SU-DHL-6 (cell line): ENCODE results near the gene UVSSA.

Source experiments
- H2AFZ ChIP-seq: fragments of 200-600 bp; sonication (generic); 2 replicates; pipeline ENCODE4 v1.6.1; 2014; ENCODE audit warnings: low read depth, mild to moderate bottlenecking, moderate library complexity, mixed read lengths, antibody characterized with exemption, low read length; ENCODE audit not compliant: severe bottlenecking
- H3F3A ChIP-seq: fragments of 200-600 bp; shearing (Covaris generic); 2 replicates; pipeline ENCODE4 v1.6.0; 2016; ENCODE audit warnings: antibody characterized with exemption, mild to moderate bottlenecking; ENCODE audit not compliant: insufficient read depth
- H3K27ac ChIP-seq: fragments of 200-600 bp; sonication (generic); 2 replicates; pipeline ENCODE4 v1.5.1; 2016; ENCODE audit warnings: low read depth, mild to moderate bottlenecking, low read length, moderate library complexity, mixed read lengths
- H3K27me3 ChIP-seq: fragments of 200-600 bp; sonication (generic), shearing (Covaris generic); 2 replicates; pipeline ENCODE4 v1.6.0; 2014; ENCODE audit warnings: mild to moderate bottlenecking, low read length
- H3K36me3 ChIP-seq: fragments of 200-600 bp; sonication (generic); 2 replicates; pipeline ENCODE4 v1.6.1; 2014; ENCODE audit warnings: mild to moderate bottlenecking, low read length, mixed read lengths
- H3K4me2 ChIP-seq: fragments of 300-600, 200-600 bp; shearing (Covaris generic), sonication (generic); 2 replicates; pipeline ENCODE4 v1.6.0; 2014; ENCODE audit warnings: low read length, low read depth, mild to moderate bottlenecking; ENCODE audit not compliant: poor library complexity, severe bottlenecking
- H3K4me3 ChIP-seq: fragments of 200-600 bp; sonication (generic); 2 replicates; pipeline ENCODE4 v1.5.1; 2014; ENCODE audit warnings: antibody characterized with exemption, low read length, mild to moderate bottlenecking, mixed read lengths; ENCODE audit not compliant: insufficient read depth, poor library complexity, severe bottlenecking
- H3K79me2 ChIP-seq: fragments of 200-600 bp; sonication (generic); 2 replicates; pipeline ENCODE4 v1.6.1; 2014; ENCODE audit warnings: mild to moderate bottlenecking, low read length, moderate library complexity; ENCODE audit not compliant: insufficient read depth
- H3K9ac ChIP-seq: fragments of 200-600 bp; sonication (generic); 2 replicates; pipeline ENCODE4 v1.7.0; 2014; ENCODE audit warnings: mild to moderate bottlenecking, low read length
- H3K9me2 ChIP-seq: fragments of 200-600 bp; sonication (generic); replicated peaks from 2 replicates; pipeline ENCODE4 v1.6.1; 2014; ENCODE audit warnings: low read length; ENCODE audit not compliant: insufficient read depth
- H3K9me3 ChIP-seq: fragments of 200-600 bp; sonication (generic); 2 replicates; pipeline ENCODE4 v1.6.1; 2014; ENCODE audit warnings: low read length, mixed read lengths; ENCODE audit not compliant: insufficient read depth
- H4K20me1 ChIP-seq: fragments of 200-600 bp; sonication (generic); 2 replicates; pipeline ENCODE4 v1.6.1; 2014; ENCODE audit warnings: low read depth, mild to moderate bottlenecking, antibody characterized with exemption, low read length, moderate library complexity, mixed read lengths
- CTCF ChIP-seq: fragments of 200-600 bp; sonication (generic); IDR thresholded peaks from one replicate; pipeline ENCODE4 v1.5.1; 2017; ENCODE audit warnings: antibody characterized with exemption, mild to moderate bottlenecking, low read length, moderate library complexity; ENCODE audit not compliant: insufficient read depth, poor library complexity, severe bottlenecking
- EZH2phosphoT487 ChIP-seq: fragments of 200-600 bp; sonication (generic), shearing (Covaris generic); conservative IDR thresholded peaks from 2 replicates; pipeline ENCODE4 v1.6.1; 2018; ENCODE audit warnings: mild to moderate bottlenecking, antibody characterized with exemption, low read length, moderate library complexity, mixed read lengths

Gene UVSSA

GRCh38 chr4:1373892-1374705 is 27.1 kb downstream of the UVSSA start:
- no peaks in the 10 kb centered on the region for H3K36me3 ChIP-seq
- no peaks in the 10 kb centered on the region for H3K9me3 ChIP-seq
- H4K20me1 ChIP-seq = no peaks in the 10 kb centered on the region
- H3K9ac ChIP-seq = no peak overlapping the region
- H3K9me2 ChIP-seq = no peaks in the 10 kb centered on the region
- H3K79me2 ChIP-seq = no peaks in the 10 kb centered on the region
- no peak for TF ChIP-seq CTCF
- TF ChIP-seq EZH2phosphoT487 = no peak
- H2AFZ ChIP-seq = no peak overlapping the region
- H3F3A ChIP-seq = no peaks in the 10 kb centered on the region
- H3K4me2 ChIP-seq = no peak overlapping the region
- no peak overlapping the region for H3K27ac ChIP-seq
- H3K4me3 ChIP-seq = no peak overlapping the region
- no peaks in the 10 kb centered on the region for H3K27me3 ChIP-seq

GRCh38 chr4:1374706-1375045 is 27.7 kb downstream of the UVSSA start:
- no peaks in the 10 kb centered on the region for H3K79me2 ChIP-seq
- no peak overlapping the region for H3K4me2 ChIP-seq
- H3K9me2 ChIP-seq = no peaks in the 10 kb centered on the region
- H3K27me3 ChIP-seq = no peaks in the 10 kb centered on the region
- no peak overlapping the region for H3K4me3 ChIP-seq
- H3F3A ChIP-seq = no peaks in the 10 kb centered on the region
- H3K9me3 ChIP-seq = no peaks in the 10 kb centered on the region
- H3K27ac ChIP-seq = no peak overlapping the region
- H2AFZ ChIP-seq = no peak overlapping the region
- TF ChIP-seq CTCF = no peak
- TF ChIP-seq EZH2phosphoT487 = no peak
- H4K20me1 ChIP-seq = no peaks in the 10 kb centered on the region
- no peaks in the 10 kb centered on the region for H3K36me3 ChIP-seq
- no peak overlapping the region for H3K9ac ChIP-seq

- H4K20me1 ChIP-seq = no peaks in the 10 kb centered on the region
- no peak overlapping the region for H3K4me3 ChIP-seq
- H3K27me3 ChIP-seq = no peaks in the 10 kb centered on the region
- H3K79me2 ChIP-seq = no peaks in the 10 kb centered on the region
- no peak overlapping the region for H3K27ac ChIP-seq
- no peak overlapping the region for H2AFZ ChIP-seq
- H3K36me3 ChIP-seq = no peaks in the 10 kb centered on the region
- no peak for TF ChIP-seq EZH2phosphoT487
- H3K9me3 ChIP-seq = no peaks in the 10 kb centered on the region
- no peak overlapping the region for H3K4me2 ChIP-seq
- H3K9ac ChIP-seq = no peak overlapping the region
- H3F3A ChIP-seq = no peaks in the 10 kb centered on the region
- no peaks in the 10 kb centered on the region for H3K9me2 ChIP-seq
These were observed 28.2 kb downstream of the UVSSA start for GRCh38 chr4:1375051-1375721.

- H3K79me2 ChIP-seq = no peaks in the 10 kb centered on the region
- no peaks in the 10 kb centered on the region for H4K20me1 ChIP-seq
- H3K27ac ChIP-seq = no peak overlapping the region
- H3K36me3 ChIP-seq = no peaks in the 10 kb centered on the region
- H3K9me2 ChIP-seq = no peaks in the 10 kb centered on the region
- no peak overlapping the region for H2AFZ ChIP-seq
- H3K4me2 ChIP-seq = no peak overlapping the region
- H3K9me3 ChIP-seq = no peaks in the 10 kb centered on the region
- H3F3A ChIP-seq = no peaks in the 10 kb centered on the region
- TF ChIP-seq CTCF (no peak), EZH2phosphoT487 (no peak)
- no peak overlapping the region for H3K9ac ChIP-seq
- no peaks in the 10 kb centered on the region for H3K27me3 ChIP-seq
- no peak overlapping the region for H3K4me3 ChIP-seq
These were observed 28.8 kb downstream of the UVSSA start for GRCh38 chr4:1375761-1376322.
